ENCODE results near the gene TTLL5. TPM values are rescaled to one million over a fixed set of nuclear protein-coding genes. Genes with fewer than 3 reads are reported as not detected.

The TTLL5 gene
- total and polyA plus RNA-seq, 10 of the 15 experiments (the other 5 are each of a cell fraction or from before 2014, with no cell fraction given), result 3.2 to 25.9 (median 13.8) TPM

DNA sequence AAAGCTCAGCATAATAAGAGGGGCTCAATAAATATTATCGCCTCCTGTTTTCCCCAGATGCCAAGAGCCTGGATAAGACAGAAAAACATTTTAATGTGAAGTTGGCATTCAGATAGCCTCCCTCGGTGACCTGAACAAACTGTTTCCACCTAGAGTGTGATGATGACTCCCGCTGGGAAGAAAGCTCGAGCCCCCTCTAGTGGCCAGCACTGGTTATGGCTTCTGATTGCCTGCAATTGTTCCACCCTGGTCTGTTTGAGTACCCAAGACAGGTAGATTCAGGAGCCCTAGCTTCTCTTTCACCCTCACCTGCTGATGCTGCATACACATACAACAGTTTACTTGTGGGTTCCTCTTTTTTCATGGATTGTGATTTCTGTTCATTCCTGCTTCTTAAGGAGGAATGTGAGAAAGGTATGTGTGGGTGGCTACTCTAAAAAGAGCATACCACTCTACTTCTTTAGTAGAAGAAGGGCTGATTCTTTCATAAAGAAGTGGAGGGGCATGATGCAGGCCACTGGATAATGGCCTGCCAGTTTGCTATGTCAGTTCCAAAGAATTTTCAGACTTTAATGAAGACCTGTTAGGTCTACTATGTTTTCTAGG lies 6.8 kb upstream of the TTLL5 start (continued):
- TF ChIP-seq MTA2 (IDR thresholded peaks at IDR 0.05; ENCODE audit: low read depth) (no peak), GATAD2B (conservative IDR thresholded peaks at IDR 0.05; ENCODE audit: low read depth) (no peak), CBX5 (IDR thresholded peaks at IDR 0.05; ENCODE audit: low read depth) (no peak), SIN3A (IDR thresholded peaks at IDR 0.05; ENCODE audit: low read depth, low read length) (no peak), ZNF384 (IDR thresholded peaks at IDR 0.05; ENCODE audit: borderline replicate concordance, low read depth, low read length) (no peak), MEF2A (IDR thresholded peaks at IDR 0.05; ENCODE audit: insufficient read depth, low read depth, low read length) (0 out of 2 replicates have a peak, but pooled peaks have one; percentile 18), YY1 (IDR thresholded peaks at IDR 0.05; ENCODE audit: low read depth, low read length) (peak; percentile 63; the same call in 1 of the 2 replicates), RELA (IDR thresholded peaks at IDR 0.05; ENCODE audit: borderline replicate concordance, partially characterized antibody) (peak; percentile 27), SMAD1 (IDR thresholded peaks at IDR 0.05; ENCODE audit: low read depth, partially characterized antibody) (no peak), IRF4 (IDR thresholded peaks at IDR 0.05; ENCODE audit: low read depth, low read length) (no peak), NFYA (IDR thresholded peaks at IDR 0.05; ENCODE audit: borderline replicate concordance, low read depth, low read length) (no peak), SMAD5 (IDR thresholded peaks at IDR 0.05; ENCODE audit: low read depth) (no peak), MEF2B (IDR thresholded peaks at IDR 0.05; ENCODE audit: partially characterized antibody, poor library complexity, severe bottlenecking) (no peak), CEBPB (IDR thresholded peaks at IDR 0.05; ENCODE audit: borderline replicate concordance in 1 of 2, low read depth in 2 of 2, low read length in 2 of 2) (no peak), EZH2 (IDR thresholded peaks at IDR 0.05; ENCODE audit: borderline replicate concordance, control insufficient read depth, low read depth, low read length) (no peak), ETV6 (conservative IDR thresholded peaks at IDR 0.05 in 1 of 2, IDR thresholded peaks at IDR 0.05 in 1 of 2; ENCODE audit: borderline replicate concordance in 1 of 2, low read depth in 1 of 2) (no peak), FOXK2 (IDR thresholded peaks at IDR 0.05) (no peak), EED (IDR thresholded peaks at IDR 0.05; ENCODE audit: low read depth) (no peak), EGR1 (IDR thresholded peaks at IDR 0.05; ENCODE audit: borderline replicate concordance in 1 of 2, low read depth in 2 of 2, low read length in 2 of 2) (no peak), BACH1 (IDR thresholded peaks at IDR 0.05; ENCODE audit: borderline replicate concordance) (no peak), USF2 (IDR thresholded peaks at IDR 0.05; ENCODE audit: borderline replicate concordance, low read depth, low read length) (no peak)
- TF ChIP-seq, protein P1, sequence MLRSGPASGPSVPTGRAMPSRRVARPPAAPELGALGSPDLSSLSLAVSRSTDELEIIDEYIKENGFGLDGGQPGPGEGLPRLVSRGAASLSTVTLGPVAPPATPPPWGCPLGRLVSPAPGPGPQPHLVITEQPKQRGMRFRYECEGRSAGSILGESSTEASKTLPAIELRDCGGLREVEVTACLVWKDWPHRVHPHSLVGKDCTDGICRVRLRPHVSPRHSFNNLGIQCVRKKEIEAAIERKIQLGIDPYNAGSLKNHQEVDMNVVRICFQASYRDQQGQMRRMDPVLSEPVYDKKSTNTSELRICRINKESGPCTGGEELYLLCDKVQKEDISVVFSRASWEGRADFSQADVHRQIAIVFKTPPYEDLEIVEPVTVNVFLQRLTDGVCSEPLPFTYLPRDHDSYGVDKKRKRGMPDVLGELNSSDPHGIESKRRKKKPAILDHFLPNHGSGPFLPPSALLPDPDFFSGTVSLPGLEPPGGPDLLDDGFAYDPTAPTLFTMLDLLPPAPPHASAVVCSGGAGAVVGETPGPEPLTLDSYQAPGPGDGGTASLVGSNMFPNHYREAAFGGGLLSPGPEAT (IDR thresholded peaks at IDR 0.05; ENCODE audit: low read depth), result no peak
- TF ChIP-seq, protein P2, sequence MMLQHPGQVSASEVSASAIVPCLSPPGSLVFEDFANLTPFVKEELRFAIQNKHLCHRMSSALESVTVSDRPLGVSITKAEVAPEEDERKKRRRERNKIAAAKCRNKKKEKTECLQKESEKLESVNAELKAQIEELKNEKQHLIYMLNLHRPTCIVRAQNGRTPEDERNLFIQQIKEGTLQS (IDR thresholded peaks at IDR 0.05; ENCODE audit: borderline replicate concordance, extremely low read depth, low read depth, low read length), result no peak
- TF ChIP-seq, protein P3, sequence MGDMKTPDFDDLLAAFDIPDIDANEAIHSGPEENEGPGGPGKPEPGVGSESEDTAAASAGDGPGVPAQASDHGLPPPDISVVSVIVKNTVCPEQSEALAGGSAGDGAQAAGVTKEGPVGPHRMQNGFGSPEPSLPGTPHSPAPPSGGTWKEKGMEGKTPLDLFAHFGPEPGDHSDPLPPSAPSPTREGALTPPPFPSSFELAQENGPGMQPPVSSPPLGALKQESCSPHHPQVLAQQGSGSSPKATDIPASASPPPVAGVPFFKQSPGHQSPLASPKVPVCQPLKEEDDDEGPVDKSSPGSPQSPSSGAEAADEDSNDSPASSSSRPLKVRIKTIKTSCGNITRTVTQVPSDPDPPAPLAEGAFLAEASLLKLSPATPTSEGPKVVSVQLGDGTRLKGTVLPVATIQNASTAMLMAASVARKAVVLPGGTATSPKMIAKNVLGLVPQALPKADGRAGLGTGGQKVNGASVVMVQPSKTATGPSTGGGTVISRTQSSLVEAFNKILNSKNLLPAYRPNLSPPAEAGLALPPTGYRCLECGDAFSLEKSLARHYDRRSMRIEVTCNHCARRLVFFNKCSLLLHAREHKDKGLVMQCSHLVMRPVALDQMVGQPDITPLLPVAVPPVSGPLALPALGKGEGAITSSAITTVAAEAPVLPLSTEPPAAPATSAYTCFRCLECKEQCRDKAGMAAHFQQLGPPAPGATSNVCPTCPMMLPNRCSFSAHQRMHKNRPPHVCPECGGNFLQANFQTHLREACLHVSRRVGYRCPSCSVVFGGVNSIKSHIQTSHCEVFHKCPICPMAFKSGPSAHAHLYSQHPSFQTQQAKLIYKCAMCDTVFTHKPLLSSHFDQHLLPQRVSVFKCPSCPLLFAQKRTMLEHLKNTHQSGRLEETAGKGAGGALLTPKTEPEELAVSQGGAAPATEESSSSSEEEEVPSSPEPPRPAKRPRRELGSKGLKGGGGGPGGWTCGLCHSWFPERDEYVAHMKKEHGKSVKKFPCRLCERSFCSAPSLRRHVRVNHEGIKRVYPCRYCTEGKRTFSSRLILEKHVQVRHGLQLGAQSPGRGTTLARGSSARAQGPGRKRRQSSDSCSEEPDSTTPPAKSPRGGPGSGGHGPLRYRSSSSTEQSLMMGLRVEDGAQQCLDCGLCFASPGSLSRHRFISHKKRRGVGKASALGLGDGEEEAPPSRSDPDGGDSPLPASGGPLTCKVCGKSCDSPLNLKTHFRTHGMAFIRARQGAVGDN (IDR thresholded peaks at IDR 0.05), result no peak
